SK-N-MC (cell line): Measurements from ENCODE around the gene AGO3.

Experiments used
- EZH2 ChIP-seq: fragments of 200-600 bp; sonication (generic); IDR thresholded peaks from one replicate; pipeline ENCODE4 v1.6.1; 2017; ENCODE audit warnings: antibody characterized with exemption
- FOXP2 ChIP-seq: optimal IDR thresholded peaks from 2 replicates; pipeline ENCODE3; 2011; ENCODE audit warnings: mild to moderate bottlenecking, moderate library complexity; ENCODE audit not compliant: insufficient read depth; ENCODE audit errors: extremely low read length, control extremely low read depth
- POLR2AphosphoS5 ChIP-seq: IDR thresholded peaks from 2 replicates; pipeline ENCODE4 v1.6.1; 2012; ENCODE audit warnings: mild to moderate bottlenecking, low read depth, low read length, borderline replicate concordance

DNA sequence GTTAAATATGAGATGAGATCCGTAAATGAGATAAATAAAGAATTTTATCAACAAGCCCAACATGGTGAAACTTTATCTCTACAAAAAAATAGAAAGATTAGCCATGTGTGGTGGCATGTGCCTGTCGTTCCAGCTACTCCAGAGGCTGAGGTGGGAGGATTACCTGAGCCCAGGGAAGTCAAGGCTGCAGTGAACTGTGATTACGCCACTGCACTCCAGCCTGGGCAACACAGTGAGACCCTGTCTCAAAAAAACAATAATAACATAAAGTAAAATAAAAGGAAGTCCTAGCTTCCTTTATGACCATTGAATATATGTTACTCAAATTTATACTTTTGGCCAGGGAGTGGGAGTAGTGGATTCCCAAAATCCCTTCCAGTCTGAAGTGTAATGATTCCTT lies 104.2 kb downstream of the AGO3 start:
- TF ChIP-seq EZH2 = no peak
- TF ChIP-seq FOXP2 = no peak
- no peak for TF ChIP-seq POLR2AphosphoS5
